Left ventricle myocardium inferior (tissue), 1 donor: ENCODE results near the gene PPFIA2. TPM values are rescaled to one million over a fixed set of nuclear protein-coding genes. Genes with fewer than 3 reads are reported as not detected.

Source experiments
- DNase-seq: peaks from one replicate; pipeline ENCODE4 v3.0.0-alpha.2; 2020
- H3K27ac ChIP-seq: fragments of 200-600 bp; replicated peaks from 2 replicates; pipeline ENCODE4 v1.8.0; 2021
- H3K27me3 ChIP-seq: fragments of 200-600 bp; 2 replicates; pipeline ENCODE4 v1.8.0; 2021; ENCODE audit warnings: low read depth
- H3K36me3 ChIP-seq: fragments of 200-600 bp; 2 replicates; pipeline ENCODE4 v1.8.0; 2021
- H3K4me1 ChIP-seq: fragments of 200-600 bp; 2 replicates; pipeline ENCODE4 v1.8.0; 2021
- H3K4me3 ChIP-seq: fragments of 200-600 bp; 2 replicates; pipeline ENCODE4 v1.8.0; 2021; ENCODE audit warnings: mild to moderate bottlenecking, moderate library complexity
- H3K9me3 ChIP-seq: fragments of 200-600 bp; replicated peaks from 2 replicates; pipeline ENCODE4 v1.8.0; 2021
- CTCF ChIP-seq: fragments of 200-600 bp; IDR thresholded peaks from 2 replicates; pipeline ENCODE4 v1.8.0; 2021; ENCODE audit warnings: antibody characterized with exemption, mild to moderate bottlenecking, borderline replicate concordance
- intact Hi-C: fragments of 100-400 bp; cut with micrococcal nuclease; formaldehyde crosslinking; loops from one replicate; pipeline ENCODE4 v1.11.0; 2022
- total RNA-seq: library from RNA; stranded (reverse); fragmentation: NEBNext Ultra II Directional; extraction: Animal tissue kit (Norgen Biotek cat#: 25700); gene quantifications from one replicate; pipeline ENCODE4 v1.2.1, GENCODE V29; 2021
- donor health status: DM: no; HTN: yes; CAD: no; lungs with severe emphysema.

The PPFIA2 gene
- total RNA-seq, 1 donor from 2014 or later = 0.82 TPM

DNA sequence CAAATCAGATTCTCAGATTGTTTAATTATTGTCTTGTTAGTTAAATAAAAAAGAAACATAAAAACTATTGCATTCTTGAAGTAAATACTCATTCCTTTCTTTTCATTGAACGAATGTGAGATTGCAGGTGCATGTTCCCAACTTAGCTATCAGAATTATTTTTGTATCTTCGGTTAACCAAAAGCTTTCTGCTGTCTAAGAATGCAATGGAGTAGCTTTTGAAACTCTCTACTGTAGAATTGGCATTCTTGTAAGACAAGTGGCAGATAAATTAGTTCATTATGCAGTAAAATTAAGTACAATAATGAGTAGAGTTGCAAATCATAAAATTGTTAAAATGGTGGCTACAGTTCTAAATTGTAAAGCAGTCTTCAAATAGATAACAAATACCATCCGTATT, 383.2 kb downstream of the PPFIA2 start:
- Histone ChIP-seq H3K4me3 (no peak overlapping the region), H3K9me3 (no peaks in the 10 kb centered on the region), H3K27ac (no peak overlapping the region), H3K36me3 (no peaks in the 10 kb centered on the region), H3K4me1 (no peaks in the 10 kb centered on the region), H3K27me3 (no peaks in the 10 kb centered on the region)
- TF ChIP-seq CTCF = no peak
- intact Hi-C loops = no loop called here
- no peak for DNase-seq

- no peaks in the 10 kb centered on the region for H3K27me3 ChIP-seq
- no peak overlapping the region for H3K27ac ChIP-seq
- no peaks in the 10 kb centered on the region for H3K9me3 ChIP-seq
- H3K36me3 ChIP-seq = no peaks in the 10 kb centered on the region
- H3K4me1 ChIP-seq = no peaks in the 10 kb centered on the region
- H3K4me3 ChIP-seq = no peak overlapping the region
- intact Hi-C loops = no loop called here
- no peak for TF ChIP-seq CTCF
- no peak for DNase-seq
Observed at GRCh38 chr12:81370456-81370855, 388.7 kb downstream of the PPFIA2 start.

GRCh38 chr12:81369175-81369574, 390.0 kb downstream of the PPFIA2 start:
- Histone ChIP-seq H3K27ac (no peak overlapping the region), H3K4me1 (no peaks in the 10 kb centered on the region), H3K4me3 (no peak overlapping the region), H3K27me3 (no peaks in the 10 kb centered on the region), H3K9me3 (no peaks in the 10 kb centered on the region), H3K36me3 (no peaks in the 10 kb centered on the region)
- DNase-seq = no peak
- no peak for TF ChIP-seq CTCF
- intact Hi-C loops = no loop called here

DNA sequence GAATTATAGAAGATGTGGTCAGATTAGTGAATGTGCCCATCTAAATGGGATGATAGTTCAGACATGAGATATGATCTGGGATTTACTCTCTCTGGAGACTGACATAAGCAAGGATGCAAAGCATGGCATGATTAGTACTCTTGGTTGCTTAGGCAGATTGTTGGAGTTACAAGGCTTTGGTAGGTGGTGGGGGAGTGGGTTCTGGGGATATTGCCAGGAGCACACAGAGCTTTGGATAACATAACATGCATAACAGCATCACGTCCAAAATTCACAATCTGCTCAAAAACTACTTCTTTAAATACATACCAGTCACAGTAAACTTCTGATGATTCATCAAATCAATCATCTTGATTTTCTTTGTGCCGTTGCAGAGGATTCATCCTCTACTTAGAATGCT, 393.9 kb downstream of the PPFIA2 start:
- H3K36me3 ChIP-seq = no peaks in the 10 kb centered on the region
- no peak for DNase-seq
- no peaks in the 10 kb centered on the region for H3K9me3 ChIP-seq
- no peaks in the 10 kb centered on the region for H3K27me3 ChIP-seq
- no peak overlapping the region for H3K27ac ChIP-seq
- H3K4me3 ChIP-seq = no peak overlapping the region
- intact Hi-C loops = no loop called here
- no peak for TF ChIP-seq CTCF
- no peaks in the 10 kb centered on the region for H3K4me1 ChIP-seq

DNA sequence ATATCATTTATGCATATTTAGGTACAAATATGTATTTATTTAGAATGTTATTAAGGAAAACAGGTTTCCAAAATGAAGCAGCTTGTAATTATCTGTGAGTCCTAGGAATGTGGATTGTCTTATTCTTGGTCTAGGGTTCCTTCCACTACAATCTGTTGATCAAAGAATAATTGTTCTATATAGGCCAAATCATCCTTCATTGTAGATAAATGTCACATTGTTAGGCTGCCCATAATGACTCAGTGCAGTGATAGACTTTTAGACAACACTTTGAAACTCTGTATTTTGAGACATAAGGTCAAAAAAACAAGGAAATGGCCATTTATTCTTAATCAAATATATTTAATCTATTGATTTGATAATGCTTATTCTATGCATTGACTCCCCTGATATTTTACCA, 398.2 kb downstream of the PPFIA2 start:
- peaks cover 4% of the 10 kb centered on the region for H3K4me1 ChIP-seq

More for the DNA sequence above, 398.2 kb downstream of the PPFIA2 start:
- no peak for TF ChIP-seq CTCF
- Histone ChIP-seq H3K9me3 (no peaks in the 10 kb centered on the region), H3K27me3 (no peaks in the 10 kb centered on the region), H3K36me3 (no peaks in the 10 kb centered on the region), H3K27ac (no peak overlapping the region), H3K4me3 (no peak overlapping the region)
- intact Hi-C loops = no loop called here
- DNase-seq = no peak
